ENCODE results near the gene NEK1. TPM values are rescaled to one million over a fixed set of nuclear protein-coding genes. Genes with fewer than 3 reads are reported as not detected.

The NEK1 gene
- total RNA-seq, 2 donors from 2014 or later = 8.0 to 24.0 TPM

DNA sequence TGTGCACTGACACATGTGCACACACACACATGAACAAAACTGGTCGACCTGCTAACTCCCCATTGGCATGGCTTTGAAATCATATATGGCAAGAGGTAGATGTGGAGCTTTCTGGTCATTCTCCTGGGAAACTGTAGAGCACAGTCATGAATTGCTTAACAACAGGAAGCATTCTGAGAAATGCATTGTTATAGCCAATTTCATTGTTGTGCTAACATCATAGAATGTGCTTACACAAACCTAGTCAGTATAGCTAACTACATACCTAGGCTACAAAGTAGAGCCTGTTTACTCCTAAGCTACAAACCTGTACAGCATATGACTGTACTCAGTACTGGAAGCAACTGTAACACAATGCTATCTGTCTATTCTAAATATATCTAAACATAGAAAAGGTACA is 207.4 kb downstream of the NEK1 start:
- no peaks in the 10 kb centered on the region for H3K9me3 ChIP-seq
- H3K27ac ChIP-seq = no peak overlapping the region
- H3K27me3 ChIP-seq (replicated peaks; ENCODE audit: insufficient read depth) = no peaks in the 10 kb centered on the region
- no peak for DNase-seq (ENCODE audit: low spot score)
- TF ChIP-seq, protein P1, sequence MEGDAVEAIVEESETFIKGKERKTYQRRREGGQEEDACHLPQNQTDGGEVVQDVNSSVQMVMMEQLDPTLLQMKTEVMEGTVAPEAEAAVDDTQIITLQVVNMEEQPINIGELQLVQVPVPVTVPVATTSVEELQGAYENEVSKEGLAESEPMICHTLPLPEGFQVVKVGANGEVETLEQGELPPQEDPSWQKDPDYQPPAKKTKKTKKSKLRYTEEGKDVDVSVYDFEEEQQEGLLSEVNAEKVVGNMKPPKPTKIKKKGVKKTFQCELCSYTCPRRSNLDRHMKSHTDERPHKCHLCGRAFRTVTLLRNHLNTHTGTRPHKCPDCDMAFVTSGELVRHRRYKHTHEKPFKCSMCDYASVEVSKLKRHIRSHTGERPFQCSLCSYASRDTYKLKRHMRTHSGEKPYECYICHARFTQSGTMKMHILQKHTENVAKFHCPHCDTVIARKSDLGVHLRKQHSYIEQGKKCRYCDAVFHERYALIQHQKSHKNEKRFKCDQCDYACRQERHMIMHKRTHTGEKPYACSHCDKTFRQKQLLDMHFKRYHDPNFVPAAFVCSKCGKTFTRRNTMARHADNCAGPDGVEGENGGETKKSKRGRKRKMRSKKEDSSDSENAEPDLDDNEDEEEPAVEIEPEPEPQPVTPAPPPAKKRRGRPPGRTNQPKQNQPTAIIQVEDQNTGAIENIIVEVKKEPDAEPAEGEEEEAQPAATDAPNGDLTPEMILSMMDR (IDR thresholded peaks at IDR 0.05) = no peak
- no peak for ATAC-seq (ENCODE audit: insufficient number of reproducible peaks, low FRiP score, low read depth)
- H3K4me1 ChIP-seq (ENCODE audit: control insufficient read depth in 1 of 2, low read depth in 2 of 2) = no peaks in the 10 kb centered on the region
- H3K36me3 ChIP-seq = no peaks in the 10 kb centered on the region
- no peak overlapping the region for H3K4me3 ChIP-seq

DNA sequence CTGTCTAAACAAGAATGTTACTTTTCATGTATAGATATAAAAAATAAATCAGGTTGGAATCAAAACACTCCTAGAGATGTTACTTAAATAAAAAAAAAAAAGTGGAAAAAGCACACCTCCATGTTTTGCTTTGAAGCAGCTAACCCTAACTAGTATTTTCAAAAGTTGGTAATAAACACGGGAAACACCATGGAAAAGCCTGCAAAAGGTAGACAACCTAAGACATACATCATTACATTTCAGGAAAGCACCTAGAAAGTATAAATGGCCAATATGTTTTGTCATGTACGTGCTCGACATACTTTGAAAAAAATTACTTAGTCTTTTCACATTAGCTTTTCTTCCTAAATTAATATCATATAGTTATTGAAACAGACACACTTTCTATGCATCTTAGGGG is 211.6 kb downstream of the NEK1 start:
- TF ChIP-seq, protein P1 (IDR thresholded peaks at IDR 0.05) = no peak
- Histone ChIP-seq H3K4me3 (no peak overlapping the region), H3K36me3 (no peaks in the 10 kb centered on the region), H3K27me3 (replicated peaks; ENCODE audit: insufficient read depth) (no peaks in the 10 kb centered on the region), H3K4me1 (ENCODE audit: control insufficient read depth in 1 of 2, low read depth in 2 of 2) (peaks cover 0 to 3% of the 10 kb centered on the region in 2 donors), H3K9me3 (no peaks in the 10 kb centered on the region), H3K27ac (no peak overlapping the region)
- DNase-seq (ENCODE audit: low spot score) = no peak
- ATAC-seq (ENCODE audit: insufficient number of reproducible peaks, low FRiP score, low read depth) = no peak

DNA sequence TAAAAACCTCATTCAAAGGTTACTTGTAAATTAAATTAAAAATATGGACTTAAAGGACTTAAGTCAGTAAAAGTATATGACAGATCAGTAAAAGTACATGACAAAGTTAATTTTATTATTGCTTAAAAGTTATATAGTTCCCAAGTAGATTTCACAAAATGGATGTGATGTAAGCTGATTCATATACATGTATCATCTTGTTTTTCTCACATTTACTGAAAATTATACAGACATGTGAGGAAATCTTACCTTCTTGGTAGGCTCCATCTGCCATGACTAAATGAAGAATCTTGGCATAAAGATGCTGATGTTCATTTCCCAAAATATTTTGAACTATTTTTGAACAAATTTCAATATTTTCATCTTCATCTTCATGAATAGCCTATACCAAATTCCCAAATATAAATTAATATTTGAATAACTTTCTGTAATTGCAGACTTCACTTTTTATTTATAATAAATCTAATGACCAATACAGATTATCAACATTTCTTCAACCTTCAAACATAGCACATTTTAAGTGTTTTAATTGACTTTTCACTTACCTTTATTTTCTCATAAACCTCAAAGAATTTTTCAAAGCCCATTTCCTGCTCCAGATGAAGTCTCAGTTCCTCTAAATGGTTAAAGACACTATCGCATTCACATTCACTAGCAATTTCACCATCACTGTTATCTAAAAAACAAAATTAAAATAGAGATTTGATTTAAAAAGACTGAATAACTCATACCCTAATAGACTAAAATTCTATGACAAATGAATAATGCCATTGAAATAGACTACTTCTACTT is 212.2 kb downstream of the NEK1 start:
- H3K27ac ChIP-seq = no peak overlapping the region
- H3K27me3 ChIP-seq (replicated peaks; ENCODE audit: insufficient read depth) = no peaks in the 10 kb centered on the region
- ATAC-seq (ENCODE audit: insufficient number of reproducible peaks, low FRiP score, low read depth) (no peak), DNase-seq (ENCODE audit: low spot score) (no peak)
- H3K36me3 ChIP-seq = no peaks in the 10 kb centered on the region
- peaks cover 0 to 3% of the 10 kb centered on the region in 2 donors for H3K4me1 ChIP-seq (ENCODE audit: control insufficient read depth in 1 of 2, low read depth in 2 of 2)
- H3K9me3 ChIP-seq = no peaks in the 10 kb centered on the region
- H3K4me3 ChIP-seq = no peak overlapping the region
- TF ChIP-seq, protein P1 (IDR thresholded peaks at IDR 0.05) = no peak

DNA sequence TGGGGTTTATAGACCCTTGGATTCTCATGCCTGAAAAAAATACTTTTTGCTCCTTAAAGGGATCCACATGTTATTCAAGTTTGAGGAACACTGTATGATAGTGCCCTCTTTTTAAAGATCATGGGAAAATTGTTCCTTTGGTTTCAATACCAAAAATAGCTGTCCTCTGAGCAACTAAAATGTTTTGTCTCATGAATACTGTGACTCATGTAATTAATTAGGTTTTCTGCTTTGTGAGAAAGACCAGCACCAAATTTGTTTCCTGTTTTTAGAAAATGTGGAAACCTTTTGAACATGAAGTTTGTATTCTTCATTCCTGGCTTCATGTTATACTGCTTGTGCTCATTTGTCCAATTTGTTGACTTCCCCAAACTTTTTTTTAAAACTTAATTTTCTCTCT is 214.1 kb downstream of the NEK1 start:
- ATAC-seq (ENCODE audit: insufficient number of reproducible peaks, low FRiP score, low read depth) = no peak
- peaks cover 0 to 3% of the 10 kb centered on the region in 2 donors for H3K4me1 ChIP-seq (ENCODE audit: control insufficient read depth in 1 of 2, low read depth in 2 of 2)
- no peaks in the 10 kb centered on the region for H3K27me3 ChIP-seq (replicated peaks; ENCODE audit: insufficient read depth)

DNA sequence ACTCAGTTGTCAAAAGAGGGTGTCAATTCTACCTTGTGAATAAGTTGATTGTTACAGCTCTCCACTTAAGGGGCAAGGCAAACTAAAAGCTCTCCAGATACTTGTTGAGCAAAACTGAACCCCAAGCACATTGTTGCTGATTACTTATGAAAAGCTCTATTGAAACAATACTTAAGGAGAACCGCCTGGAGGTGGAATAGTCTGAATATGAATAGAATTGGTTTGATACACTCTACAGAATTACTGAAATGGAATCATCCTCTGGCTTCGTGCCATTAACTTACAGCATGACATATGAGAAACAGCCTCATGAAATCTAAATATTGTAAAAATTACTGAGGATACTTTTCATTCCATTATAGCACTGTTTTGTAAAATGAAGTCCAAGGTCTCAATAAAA is 214.6 kb downstream of the NEK1 start:
- ATAC-seq (ENCODE audit: insufficient number of reproducible peaks, low FRiP score, low read depth) (no peak), DNase-seq (ENCODE audit: low spot score) (no peak)
- no peaks in the 10 kb centered on the region for H3K36me3 ChIP-seq
- H3K4me1 ChIP-seq (ENCODE audit: control insufficient read depth in 1 of 2, low read depth in 2 of 2) = peaks cover 0 to 3% of the 10 kb centered on the region in 2 donors
- TF ChIP-seq, protein P1 (IDR thresholded peaks at IDR 0.05) = no peak
- no peak overlapping the region for H3K4me3 ChIP-seq
- no peak overlapping the region for H3K27ac ChIP-seq
- no peaks in the 10 kb centered on the region for H3K9me3 ChIP-seq
- no peaks in the 10 kb centered on the region for H3K27me3 ChIP-seq (replicated peaks; ENCODE audit: insufficient read depth)

More for the DNA sequence above, 214.1 kb downstream of the NEK1 start:
- Histone ChIP-seq H3K27ac (no peak overlapping the region), H3K9me3 (no peaks in the 10 kb centered on the region), H3K4me3 (no peak overlapping the region), H3K36me3 (no peaks in the 10 kb centered on the region)
- TF ChIP-seq, protein P1 (IDR thresholded peaks at IDR 0.05) = no peak
- no peak for DNase-seq (ENCODE audit: low spot score)
